Keratinocyte (primary cell): ENCODE results near the gene USHBP1. TPM values are rescaled to one million over a fixed set of nuclear protein-coding genes. Genes with fewer than 3 reads are reported as not detected.

Source experiments
- DNase-seq: peaks from one replicate; pipeline ENCODE4 v3.0.0-alpha.2; 2011; ENCODE audit warnings: low read depth, missing footprints, low spot score
- FAIRE-seq: peaks from 2 replicates; lab custom pipeline; 2011; peaks lifted over from hg19 to GRCh38; lab: Jason Lieb, UNC
- H2AFZ ChIP-seq: 2 replicates; pipeline ENCODE4 v1.6.0; 2012; ENCODE audit warnings: low read length, control low read depth, inconsistent platforms; ENCODE audit not compliant: control insufficient read depth
- H3K27ac ChIP-seq: 2 replicates; pipeline ENCODE4 v1.5.1; 2011; ENCODE audit warnings: low read length; ENCODE audit not compliant: control insufficient read depth, insufficient read depth
- H3K27me3 ChIP-seq: 3 replicates; pipeline ENCODE4 v1.6.0; 2011; ENCODE audit warnings: low read length; ENCODE audit not compliant: control insufficient read depth, insufficient read depth; ENCODE audit errors: extremely low read depth
- H3K36me3 ChIP-seq, 2 experiments: 2 replicates in 1 of 2; 3 replicates in 1 of 2; pipeline ENCODE4 v1.5.1; 2011; ENCODE audit warnings: low read length in 2 of 2, mild to moderate bottlenecking in 1 of 2; ENCODE audit not compliant: control insufficient read depth in 2 of 2, insufficient read depth in 2 of 2; ENCODE audit errors: extremely low read depth in 1 of 2
- H3K4me1 ChIP-seq: 3 replicates; pipeline ENCODE4 v1.5.1; 2011; ENCODE audit warnings: low read length; ENCODE audit not compliant: control insufficient read depth, insufficient read depth; ENCODE audit errors: extremely low read depth
- H3K4me2 ChIP-seq: 3 replicates; pipeline ENCODE4 v1.6.0; 2011; ENCODE audit warnings: low read depth, low read length; ENCODE audit not compliant: control insufficient read depth, insufficient read depth; ENCODE audit errors: extremely low read depth
- H3K4me3 ChIP-seq, 3 experiments: fragments of 200-600 bp in 1 of 3; sonication (generic) in 1 of 3; 2 replicates in 2 of 3; 3 replicates in 1 of 3; pipeline ENCODE4 v1.5.1; 2011 to 2016; ENCODE audit warnings: low read length in 3 of 3, mild to moderate bottlenecking in 3 of 3, control low read depth in 2 of 3, inconsistent platforms in 1 of 3, low read depth in 1 of 3, mixed read lengths in 1 of 3, mixed run types in 1 of 3, moderate library complexity in 1 of 3; ENCODE audit not compliant: control insufficient read depth in 2 of 3, insufficient read depth in 2 of 3; ENCODE audit errors: extremely low read depth in 1 of 3
- H3K79me2 ChIP-seq: 2 replicates; pipeline ENCODE4 v1.6.0; 2012; ENCODE audit warnings: low read length; ENCODE audit not compliant: control insufficient read depth, insufficient read depth
- H3K9ac ChIP-seq: 3 replicates; pipeline ENCODE4 v1.6.0; 2011; ENCODE audit warnings: low read length; ENCODE audit not compliant: control insufficient read depth, insufficient read depth; ENCODE audit errors: extremely low read depth
- H3K9me1 ChIP-seq: 3 replicates; pipeline ENCODE4 v1.6.0; 2011; ENCODE audit warnings: low read length; ENCODE audit not compliant: control insufficient read depth, insufficient read depth; ENCODE audit errors: extremely low read depth
- H3K9me3 ChIP-seq: 2 replicates; pipeline ENCODE4 v1.5.1; 2012; ENCODE audit warnings: low read depth, low read length; ENCODE audit not compliant: control insufficient read depth
- H4K20me1 ChIP-seq: 3 replicates; pipeline ENCODE4 v1.6.0; 2011; ENCODE audit warnings: low read length; ENCODE audit not compliant: control insufficient read depth, insufficient read depth; ENCODE audit errors: extremely low read depth
- EZH2 ChIP-seq: IDR thresholded peaks from one replicate; pipeline ENCODE4 v1.6.1; 2012; ENCODE audit warnings: inconsistent platforms, mild to moderate bottlenecking, low read length, moderate library complexity
- dilution Hi-C: fragments of 300-500 bp; cut with MboI; formaldehyde crosslinking; loops from one replicate; pipeline ENCODE4 v1.7.0; 2020; ENCODE audit warnings: low sequenced_read_pairs; ENCODE audit not compliant: extremely low pct_ligation_motif_present
- polyA plus RNA-seq, 5 experiments: library from polyadenylated mRNA; depleted of rRNA in 3 of 5; stranded (reverse) in 3 of 5; stranded (forward) in 1 of 5; unstranded in 1 of 5; fragments of >200 nt; gene quantifications; 1 replicate in 1 of 5; 2 replicates in 3 of 5; 3 replicates in 1 of 5; pipeline versions ENCODE4 v1.2.1 to v1.2.3, GENCODE V29; 2011 to 2012; ENCODE audit warnings: missing spikeins in 2 of 5, low read depth in 1 of 5, low replicate concordance in 1 of 5
- TF ChIP-seq, protein P1 (sequence below), 3 experiments: IDR thresholded peaks in 1 of 3; conservative IDR thresholded peaks in 1 of 3; optimal IDR thresholded peaks in 1 of 3; 2 replicates in 2 of 3; 3 replicates in 1 of 3; pipeline versions ENCODE3 to v1.5.1; 2011; ENCODE audit warnings: low read length in 3 of 3, mild to moderate bottlenecking in 3 of 3, moderate library complexity in 2 of 3, control low read depth in 1 of 3, inconsistent platforms in 1 of 3; ENCODE audit not compliant: insufficient read depth in 2 of 3; ENCODE audit errors: extremely low read depth in 1 of 3

USHBP1 gene
- polyA plus RNA-seq, 1 donor (not counting 4 experiments of a cell fraction or from before 2014, with no cell fraction given): not detected

DNA sequence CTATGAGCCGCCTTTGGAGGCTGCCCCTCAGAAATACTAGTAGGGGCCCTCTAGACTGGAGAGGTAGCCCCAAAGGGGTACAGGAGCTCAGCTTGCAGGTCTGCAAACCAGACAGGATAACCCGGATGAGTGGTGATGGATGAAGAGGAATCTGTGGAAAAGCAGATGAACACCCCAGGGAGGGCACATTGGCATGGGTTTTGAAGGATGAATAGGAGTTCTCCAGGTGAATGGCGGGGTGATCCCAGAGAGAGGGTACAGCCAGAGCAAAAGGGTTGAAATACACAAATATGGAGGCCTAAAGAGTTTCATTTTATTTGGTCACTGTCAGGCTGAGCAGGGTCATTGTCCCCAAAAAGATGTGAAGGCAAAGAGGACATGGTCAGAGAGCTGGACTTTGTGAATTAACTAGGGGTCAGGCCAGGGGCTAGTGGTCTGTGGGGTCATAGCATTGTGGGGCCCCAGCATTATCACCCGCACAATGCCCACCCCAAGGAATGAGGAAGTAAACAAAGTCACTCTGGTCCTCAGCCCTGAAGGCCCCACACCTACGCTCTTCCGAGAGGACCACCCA, 23.6 kb downstream of the USHBP1 start:
- no peak overlapping the region for H2AFZ ChIP-seq
- H3K9ac ChIP-seq: no peak overlapping the region
- H3K4me3 ChIP-seq: no peak overlapping the region
- no peaks in the 10 kb centered on the region for H3K9me3 ChIP-seq
- no peaks in the 10 kb centered on the region for H3K9me1 ChIP-seq
- FAIRE-seq (no peak), DNase-seq (no peak)
- H3K79me2 ChIP-seq: peaks cover 40% of the 10 kb centered on the region
- peaks cover 7 to 8% of the 10 kb centered on the region in 2 experiments for H3K36me3 ChIP-seq
- TF ChIP-seq, protein P1, sequence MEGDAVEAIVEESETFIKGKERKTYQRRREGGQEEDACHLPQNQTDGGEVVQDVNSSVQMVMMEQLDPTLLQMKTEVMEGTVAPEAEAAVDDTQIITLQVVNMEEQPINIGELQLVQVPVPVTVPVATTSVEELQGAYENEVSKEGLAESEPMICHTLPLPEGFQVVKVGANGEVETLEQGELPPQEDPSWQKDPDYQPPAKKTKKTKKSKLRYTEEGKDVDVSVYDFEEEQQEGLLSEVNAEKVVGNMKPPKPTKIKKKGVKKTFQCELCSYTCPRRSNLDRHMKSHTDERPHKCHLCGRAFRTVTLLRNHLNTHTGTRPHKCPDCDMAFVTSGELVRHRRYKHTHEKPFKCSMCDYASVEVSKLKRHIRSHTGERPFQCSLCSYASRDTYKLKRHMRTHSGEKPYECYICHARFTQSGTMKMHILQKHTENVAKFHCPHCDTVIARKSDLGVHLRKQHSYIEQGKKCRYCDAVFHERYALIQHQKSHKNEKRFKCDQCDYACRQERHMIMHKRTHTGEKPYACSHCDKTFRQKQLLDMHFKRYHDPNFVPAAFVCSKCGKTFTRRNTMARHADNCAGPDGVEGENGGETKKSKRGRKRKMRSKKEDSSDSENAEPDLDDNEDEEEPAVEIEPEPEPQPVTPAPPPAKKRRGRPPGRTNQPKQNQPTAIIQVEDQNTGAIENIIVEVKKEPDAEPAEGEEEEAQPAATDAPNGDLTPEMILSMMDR (optimal IDR thresholded peaks at IDR 0.05 in 1 of 3, IDR thresholded peaks at IDR 0.05 in 1 of 3, conservative IDR thresholded peaks at IDR 0.05 in 1 of 3; ENCODE audit: extremely low read depth in 1 of 3, insufficient read depth in 2 of 3, low read length in 3 of 3): no peak
- TF ChIP-seq EZH2: no peak
- no peak overlapping the region for H3K4me2 ChIP-seq
- no peaks in the 10 kb centered on the region for H3K27me3 ChIP-seq
- H3K27ac ChIP-seq: no peak overlapping the region
- H4K20me1 ChIP-seq: no peaks in the 10 kb centered on the region
- H3K4me1 ChIP-seq: peaks cover 5% of the 10 kb centered on the region
- dilution Hi-C loops: no loop called here

- Histone ChIP-seq H3K9ac (no peak overlapping the region), H3K4me1 (peaks cover 5% of the 10 kb centered on the region), H3K9me3 (no peaks in the 10 kb centered on the region), H3K27me3 (no peaks in the 10 kb centered on the region), H3K27ac (no peak overlapping the region), H2AFZ (no peak overlapping the region), H3K4me2 (no peak overlapping the region), H4K20me1 (no peaks in the 10 kb centered on the region), H3K4me3 (no peak overlapping the region), H3K9me1 (no peaks in the 10 kb centered on the region), H3K79me2 (peaks cover 43% of the 10 kb centered on the region), H3K36me3 (peaks cover 7 to 8% of the 10 kb centered on the region in 2 experiments)
- dilution Hi-C loops: no loop called here
- TF ChIP-seq EZH2: no peak
- TF ChIP-seq, protein P1 (optimal IDR thresholded peaks at IDR 0.05 in 1 of 3, IDR thresholded peaks at IDR 0.05 in 1 of 3, conservative IDR thresholded peaks at IDR 0.05 in 1 of 3; ENCODE audit: extremely low read depth in 1 of 3, insufficient read depth in 2 of 3, low read length in 3 of 3): no peak
- no peak for DNase-seq
- no peak for FAIRE-seq
Observed at GRCh38 chr19:17240062-17240752, 24.3 kb downstream of the USHBP1 start.
